HG03095 (cell line): Measurements from ENCODE around the gene TC2N.
"Not testable (repeated sequence)": the region's sequence is repeated elsewhere in the genome, so short reads cannot be mapped to it uniquely, and the experiment has no call there.

Experiments
- ATAC-seq: cut with Tn5 transposase; IDR thresholded peaks from one replicate; pipeline ENCODE4 v1.9.1; 2021; ENCODE audit warnings: moderate library complexity; ENCODE audit not compliant: unreplicated experiment

TC2N gene

DNA sequence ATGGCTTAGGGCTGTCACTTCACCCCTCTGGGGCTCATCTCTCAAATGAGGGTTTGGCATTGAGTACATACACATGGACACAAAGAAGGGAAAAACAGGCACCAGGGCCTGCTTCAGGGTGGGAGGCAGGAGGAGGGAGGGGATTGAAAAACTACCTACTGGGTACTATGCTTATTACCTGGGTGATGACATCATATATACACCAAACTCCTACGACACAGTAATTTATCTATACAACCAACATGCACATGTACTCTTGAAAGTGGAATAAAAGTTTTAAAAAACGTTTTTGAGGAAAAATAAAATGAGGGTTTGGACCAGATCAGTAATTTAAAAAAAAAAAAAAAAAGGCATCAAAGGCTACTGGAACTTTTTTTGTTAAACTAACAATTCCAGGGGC, 3.6 kb upstream of the TC2N start:
- no peak for ATAC-seq

DNA sequence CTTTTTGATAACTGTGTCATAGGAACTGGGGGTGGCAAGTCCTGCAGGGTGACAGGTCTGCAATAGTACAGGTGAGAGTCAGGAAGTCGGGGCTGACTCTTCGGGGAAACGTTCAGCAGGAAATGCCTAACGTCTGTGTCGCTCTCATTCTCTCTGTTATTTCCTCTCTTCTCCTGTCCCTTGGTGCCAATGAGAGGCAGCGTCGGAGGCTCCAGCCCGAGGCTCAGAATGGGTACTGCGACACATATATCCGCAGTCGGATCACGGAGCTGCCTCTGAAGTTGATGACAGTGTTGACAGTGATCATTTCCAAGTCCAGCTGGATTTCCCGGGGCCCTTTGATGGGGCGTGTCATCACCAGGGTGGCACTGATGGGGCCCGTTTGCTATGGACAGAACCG, 2.7 kb upstream of the TC2N start:
- ATAC-seq = no peak

DNA sequence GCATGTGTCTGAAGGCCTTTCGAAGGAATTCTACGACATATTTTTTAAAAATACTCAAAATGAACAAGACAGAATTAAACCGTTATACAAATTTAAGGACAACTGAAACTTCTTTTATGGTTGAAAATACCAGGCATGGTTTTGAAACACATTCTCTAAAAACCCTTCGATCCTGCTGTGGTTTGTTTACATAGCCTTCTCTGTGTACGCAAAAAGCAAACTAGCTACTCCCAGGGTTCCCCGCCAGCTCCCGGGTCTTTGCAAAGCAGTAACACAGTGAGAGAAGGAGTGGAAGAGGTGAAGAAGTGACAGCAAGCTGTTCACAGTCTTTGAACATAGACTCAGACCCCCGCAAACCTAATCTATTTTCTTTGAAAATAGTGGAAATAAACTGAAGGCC, 2.2 kb upstream of the TC2N start:
- ATAC-seq = no peak

DNA sequence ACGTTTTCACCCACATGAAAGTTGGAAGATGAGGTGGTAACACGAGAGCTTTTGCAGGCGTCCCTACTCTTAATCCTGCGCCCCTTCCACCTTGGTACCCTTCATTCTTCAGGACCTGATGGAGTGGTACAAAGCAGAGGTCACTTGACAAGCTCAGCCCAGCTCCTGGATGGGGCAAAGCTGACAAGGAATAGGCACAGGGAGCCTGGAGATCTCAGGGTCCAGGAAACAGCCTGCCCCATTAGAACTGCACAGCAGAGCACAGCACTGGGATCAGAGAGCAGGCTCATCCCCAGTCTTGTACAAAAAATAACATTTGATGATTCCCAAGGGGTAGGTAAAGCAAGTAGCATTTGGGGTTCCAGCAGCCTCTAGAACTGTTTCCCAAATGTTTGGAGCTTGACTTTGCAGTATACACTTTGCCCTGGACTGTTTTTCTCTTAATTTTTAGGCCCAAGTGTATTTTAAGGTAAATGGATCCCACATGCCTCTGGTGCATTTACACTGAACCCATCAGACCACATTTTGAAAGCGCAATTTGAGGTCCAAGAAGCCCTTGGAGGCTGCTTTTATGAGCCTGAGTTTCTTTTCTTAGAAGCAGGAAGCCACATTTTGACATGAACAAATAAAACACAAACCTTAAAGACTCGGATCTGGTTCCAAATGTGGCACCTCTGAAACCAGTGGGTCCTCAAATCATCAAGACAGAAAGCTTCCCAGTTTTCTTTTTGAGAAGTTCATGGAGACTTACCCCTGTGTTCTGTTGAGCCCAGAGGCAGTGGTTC, 633 bp downstream of the TC2N start:
- no peak for ATAC-seq

DNA sequence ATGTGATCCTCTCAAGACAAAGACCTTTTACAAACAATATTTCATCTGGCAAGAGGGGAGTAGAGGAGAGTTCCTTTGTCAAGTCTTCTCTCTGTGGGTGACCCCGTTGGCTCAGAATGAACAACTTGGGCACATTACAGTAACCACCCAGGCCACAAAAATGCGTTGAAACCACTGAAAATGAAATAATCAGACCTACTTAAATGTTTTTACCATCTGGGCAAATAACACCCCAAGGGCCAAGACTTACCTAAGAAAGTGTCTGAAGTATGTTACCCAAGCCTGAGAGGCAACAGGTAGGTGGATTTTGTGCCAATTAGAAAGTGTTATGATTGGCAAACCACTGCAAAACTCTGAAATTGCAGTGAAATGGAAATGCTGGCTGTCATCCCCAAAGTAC, 1.3 kb downstream of the TC2N start:
- no peak for ATAC-seq

DNA sequence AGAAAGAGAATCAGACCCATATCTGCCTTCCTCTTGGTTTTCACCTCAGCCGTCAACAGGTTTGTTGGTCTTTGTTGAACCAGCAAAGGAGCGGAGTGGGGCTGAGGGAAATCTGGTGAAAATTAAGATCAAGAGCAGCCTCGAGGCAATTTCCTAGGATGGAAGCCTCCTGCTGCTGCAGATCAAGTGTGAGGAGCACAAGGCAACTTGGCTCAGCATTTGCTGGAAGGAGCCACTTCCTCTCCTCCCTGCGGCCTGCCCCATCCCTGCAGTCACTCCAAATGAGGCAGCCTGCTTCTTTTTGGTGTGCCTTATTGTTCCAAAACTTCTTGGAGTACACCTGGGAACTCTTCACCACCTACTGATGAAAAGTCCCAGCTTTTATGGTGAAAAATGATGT, 4.9 kb downstream of the TC2N start:
- ATAC-seq = no peak

DNA sequence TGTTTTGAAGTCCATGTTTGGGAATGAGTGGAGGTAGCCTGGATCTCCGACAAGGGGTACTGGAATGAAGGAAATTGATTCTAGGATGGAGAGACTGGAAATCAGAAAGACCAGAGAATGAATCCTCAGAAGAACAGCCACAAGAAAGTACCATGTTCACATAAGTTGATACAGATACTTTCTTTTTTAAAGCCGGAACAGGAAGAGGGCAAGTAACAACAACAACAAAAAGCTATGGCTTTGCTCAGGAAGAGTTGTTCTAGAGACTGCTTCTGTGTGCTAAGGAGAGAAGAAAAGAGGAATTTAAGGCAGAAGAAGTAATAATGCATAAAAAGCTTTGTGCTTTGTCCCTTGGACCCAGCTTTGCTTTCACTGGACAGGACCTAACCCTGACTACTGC, 6.2 kb downstream of the TC2N start:
- ATAC-seq = no peak

DNA sequence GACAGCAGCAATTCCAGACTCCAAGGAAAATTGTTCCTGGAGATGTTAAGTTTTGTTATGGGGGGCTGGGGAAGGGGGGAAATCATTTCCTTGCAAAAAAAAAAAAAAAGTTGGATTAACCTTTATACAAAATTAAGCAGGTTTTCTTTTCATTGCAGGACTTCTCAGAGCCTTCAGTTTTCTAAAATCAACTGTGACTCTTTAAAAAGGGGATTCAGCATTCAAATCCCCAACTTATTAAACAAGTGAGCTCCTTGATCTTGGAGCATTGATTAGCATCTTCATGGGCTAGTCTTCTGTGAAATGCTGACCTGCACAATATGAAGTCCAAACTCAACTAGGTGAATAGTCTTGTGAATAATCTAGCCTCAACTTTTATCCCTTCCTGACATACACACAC, 7.1 kb downstream of the TC2N start:
- ATAC-seq = no peak

DNA sequence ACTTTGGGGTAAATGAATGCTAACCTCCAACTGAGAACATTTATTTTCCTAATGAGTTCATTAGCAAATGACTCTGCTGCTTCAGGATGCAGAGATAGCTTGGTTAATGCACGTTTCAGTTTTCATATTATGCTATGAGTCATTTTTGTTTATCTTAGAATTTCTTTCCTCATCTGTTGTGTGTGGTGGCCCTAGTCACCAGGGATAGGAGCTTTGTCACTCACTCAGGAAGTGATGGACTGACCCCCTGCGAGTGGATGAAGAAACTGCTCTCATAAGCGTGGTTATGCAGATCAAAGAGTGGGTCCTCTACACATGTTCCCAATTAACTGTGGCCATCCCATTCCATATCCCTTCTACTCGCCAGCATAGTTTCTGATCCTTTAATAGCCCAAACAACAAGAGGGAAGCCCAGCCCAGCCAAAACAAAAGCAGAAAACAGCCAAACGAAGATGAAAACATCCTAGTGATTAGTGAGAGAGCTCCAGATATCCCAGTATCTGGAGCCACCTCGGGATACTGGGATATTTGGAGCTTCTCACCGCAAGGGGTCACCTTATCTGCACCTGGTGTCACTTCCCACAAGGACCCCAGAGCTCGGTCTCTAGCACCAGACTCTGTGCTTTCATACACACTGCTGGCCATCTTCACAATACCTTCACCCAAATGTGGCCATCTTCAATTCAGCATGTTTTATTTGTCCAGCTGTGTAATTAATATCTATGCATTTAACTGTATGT, 8.6 kb downstream of the TC2N start:
- ATAC-seq = peak; percentile 78

DNA sequence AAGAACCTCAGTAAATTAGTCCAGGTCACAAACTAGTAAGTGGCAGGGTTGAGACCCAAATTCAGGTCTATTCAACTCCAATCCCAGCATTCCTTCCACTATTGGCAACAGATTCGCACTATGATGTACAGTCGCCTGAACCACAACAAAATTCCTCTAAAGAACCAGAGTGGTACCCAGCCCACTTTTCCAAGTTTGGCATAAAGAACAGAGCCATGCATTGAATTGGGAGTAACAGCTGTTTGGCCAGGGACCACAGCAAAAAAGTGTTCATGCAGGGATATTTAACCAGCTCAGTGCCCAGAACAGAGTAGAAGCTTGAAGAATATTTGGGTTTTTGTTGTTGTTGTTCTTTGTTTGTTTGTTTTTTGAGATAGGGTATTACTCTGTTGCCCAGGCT, 9.7 kb downstream of the TC2N start:
- ATAC-seq = no peak

DNA sequence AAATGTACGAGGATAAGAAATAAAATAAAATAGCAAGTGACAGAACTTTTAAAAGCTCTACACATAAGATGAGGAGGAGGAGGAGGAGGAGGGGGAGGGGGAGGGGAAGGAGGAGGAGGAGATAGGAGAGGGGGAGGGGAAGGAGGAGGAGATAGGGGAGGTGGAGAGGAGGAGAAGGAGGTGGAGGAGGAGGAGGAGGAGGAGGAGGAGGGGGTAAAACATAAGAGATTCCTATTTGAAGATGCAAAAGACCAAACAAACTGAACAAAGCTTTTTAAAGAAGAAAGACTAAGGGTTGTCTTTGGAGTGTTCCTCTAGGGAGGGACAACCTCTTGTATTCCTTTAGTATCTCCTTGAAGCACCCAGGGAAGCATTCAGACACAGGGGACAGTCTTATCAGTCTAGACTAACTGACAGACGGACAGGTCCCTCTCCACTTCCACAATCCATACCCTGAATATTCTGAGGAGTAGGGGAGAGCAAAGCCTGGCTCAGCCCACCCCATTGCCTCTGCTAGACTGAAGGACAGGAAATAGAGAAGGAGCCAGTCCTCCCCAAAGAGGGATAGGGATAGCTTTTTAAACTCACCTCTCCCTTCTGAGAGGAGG, 12.9 kb downstream of the TC2N start:
- ATAC-seq = no peak

DNA sequence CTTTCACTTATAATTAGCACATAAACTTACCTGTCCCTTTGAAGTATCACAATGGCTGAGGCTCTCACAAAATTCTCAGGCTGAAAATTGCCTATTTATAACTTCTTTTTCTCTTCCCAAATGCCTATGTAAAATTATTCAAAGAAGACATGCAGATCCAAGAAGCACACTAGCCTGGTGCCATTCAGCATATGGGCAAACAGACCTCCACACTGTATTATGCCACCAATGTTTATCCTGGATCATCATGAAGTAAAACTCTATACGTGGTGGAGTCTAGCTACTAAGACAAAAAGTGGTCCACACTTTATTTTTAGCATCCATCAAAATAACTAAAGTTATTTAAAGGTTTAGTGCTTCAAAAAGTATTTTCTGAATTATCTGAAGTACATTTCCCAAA, 15.8 kb downstream of the TC2N start:
- ATAC-seq = no peak

DNA sequence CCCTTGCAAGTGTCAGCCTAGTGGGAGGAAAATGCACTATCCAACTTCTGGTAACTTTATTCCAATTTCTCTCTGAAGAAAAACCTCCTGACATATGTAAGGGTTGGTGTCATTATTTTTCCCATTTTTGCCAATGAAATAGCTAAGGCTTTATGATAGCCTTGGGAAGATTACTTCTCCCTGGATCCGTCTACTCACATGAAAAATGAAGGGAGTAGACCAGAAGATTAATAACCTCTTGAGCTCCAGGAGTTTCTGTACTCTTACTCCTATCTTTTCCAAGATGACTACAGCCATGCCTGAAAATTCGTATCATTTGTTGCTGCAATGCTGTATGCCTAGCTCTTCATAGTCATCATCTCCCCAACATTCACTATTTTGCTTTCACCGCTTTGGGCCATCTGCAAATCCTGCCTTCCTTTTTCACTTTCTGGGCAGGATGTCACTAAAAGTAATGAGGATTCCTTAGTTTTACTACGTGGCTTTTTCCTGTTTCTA, 18.8 kb downstream of the TC2N start:
- no peak for ATAC-seq

DNA sequence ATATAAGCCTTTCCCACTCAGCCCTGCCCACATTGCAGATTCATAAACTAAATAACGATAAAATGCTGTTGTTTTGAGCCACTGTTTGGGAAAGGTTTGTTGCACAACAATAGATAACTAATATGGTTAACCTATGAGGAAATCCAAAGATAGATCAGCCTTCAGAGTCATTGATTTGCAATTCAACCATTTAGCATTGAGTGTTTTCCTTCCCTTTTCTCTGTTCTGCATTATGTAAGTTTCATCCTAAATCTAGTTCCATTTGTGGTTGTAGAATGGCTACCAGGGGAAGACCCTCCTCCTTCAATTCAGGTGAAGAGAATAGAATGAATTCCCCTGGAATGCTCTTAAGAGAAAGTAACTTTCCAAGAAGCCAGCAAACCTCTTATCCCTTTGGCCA, 19.6 kb downstream of the TC2N start:
- ATAC-seq = no peak

DNA sequence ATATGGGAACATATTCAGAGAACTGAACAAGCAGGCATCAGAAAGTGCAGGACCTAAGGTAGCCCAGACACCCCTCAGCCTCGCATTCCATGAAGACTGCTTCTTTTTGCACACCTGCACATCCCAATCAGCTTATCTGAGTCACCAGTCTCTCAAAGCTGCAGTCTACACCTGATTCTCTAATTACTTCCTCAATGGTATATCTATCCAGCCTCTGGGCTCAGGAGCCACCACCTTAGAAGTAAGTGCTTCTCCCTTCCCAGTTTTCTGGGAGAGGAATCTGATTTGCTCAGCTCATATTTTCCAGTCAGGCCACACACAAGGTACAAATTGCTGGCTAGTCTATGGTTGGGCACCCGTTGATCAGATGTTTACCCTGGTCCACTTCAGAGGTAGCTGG, 21.7 kb downstream of the TC2N start:
- ATAC-seq = no peak

DNA sequence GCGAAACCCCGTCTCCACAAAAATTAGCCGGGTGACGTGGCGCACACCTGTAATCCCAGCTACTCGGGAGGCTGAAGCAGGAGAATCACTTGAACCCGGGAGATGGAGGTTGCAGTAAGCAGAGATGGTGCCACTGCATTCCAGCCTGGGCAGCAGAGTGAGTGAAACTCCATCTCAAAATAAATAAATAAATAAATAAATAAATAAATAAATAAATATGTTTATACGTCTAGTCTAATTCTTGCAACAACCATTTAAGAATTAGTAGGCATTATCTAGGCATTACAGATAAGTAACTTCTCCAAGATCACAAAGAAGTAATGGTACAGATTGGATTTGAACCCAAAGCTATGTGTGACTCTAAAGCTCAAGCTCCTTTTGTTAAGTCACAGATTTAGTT, 22.3 kb downstream of the TC2N start:
- not testable (repeated sequence) for ATAC-seq

DNA sequence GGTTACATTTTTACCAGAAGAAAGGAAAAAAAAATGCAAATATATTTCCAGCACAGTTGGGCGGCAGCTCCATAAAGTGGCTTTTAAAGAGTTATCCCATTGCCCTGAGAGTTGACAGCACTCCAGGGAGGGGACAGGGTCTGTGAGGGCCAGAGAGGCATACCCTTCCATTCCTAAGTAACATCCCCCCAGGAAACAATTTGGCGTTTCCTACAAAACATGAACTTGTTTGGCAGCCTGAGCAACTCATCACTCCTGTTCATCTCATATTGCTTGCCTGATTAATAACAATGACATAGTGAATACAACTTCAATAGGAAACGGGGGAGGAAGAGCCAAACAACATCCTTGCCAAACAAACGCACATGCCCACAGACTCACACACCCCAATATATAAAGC, 23.3 kb downstream of the TC2N start:
- ATAC-seq = no peak

DNA sequence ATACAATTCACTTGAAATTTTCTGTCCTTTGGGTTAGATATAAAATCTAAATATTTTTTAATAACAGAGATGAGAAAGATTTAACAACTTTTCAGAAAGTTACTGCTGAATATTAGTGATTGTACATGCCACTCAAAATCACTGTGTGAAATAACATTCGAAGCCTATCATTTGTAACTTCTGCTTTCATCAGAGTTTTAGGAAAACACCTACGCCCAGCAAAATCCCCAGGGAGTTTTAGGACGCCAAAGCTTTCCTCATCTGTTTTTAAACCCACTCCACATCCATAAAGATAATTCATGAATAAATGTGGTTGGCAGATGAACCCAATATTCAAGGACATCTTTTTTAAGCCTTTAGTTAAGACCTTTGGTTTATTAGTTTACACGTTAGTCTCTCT, 23.9 kb downstream of the TC2N start:
- ATAC-seq = no peak

DNA sequence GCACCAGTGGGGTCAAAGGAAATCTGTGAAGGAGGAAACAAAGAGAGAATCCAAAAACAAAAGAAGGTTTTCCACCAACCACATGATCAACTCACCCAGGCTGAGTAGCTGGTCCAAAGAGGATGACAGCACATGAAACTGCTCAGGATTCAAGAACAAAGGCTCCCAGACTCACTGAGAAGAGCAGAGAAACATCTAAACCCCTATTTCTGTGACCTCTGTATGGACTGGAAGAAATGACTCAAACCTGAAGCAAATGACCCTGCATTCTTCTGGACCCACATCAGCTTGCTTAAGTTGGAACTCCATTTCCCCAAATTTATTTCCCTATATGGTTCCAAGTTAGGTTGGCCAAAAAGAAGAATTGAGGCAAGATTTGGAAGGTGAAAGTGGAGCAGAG, 26.3 kb downstream of the TC2N start:
- no peak for ATAC-seq

DNA sequence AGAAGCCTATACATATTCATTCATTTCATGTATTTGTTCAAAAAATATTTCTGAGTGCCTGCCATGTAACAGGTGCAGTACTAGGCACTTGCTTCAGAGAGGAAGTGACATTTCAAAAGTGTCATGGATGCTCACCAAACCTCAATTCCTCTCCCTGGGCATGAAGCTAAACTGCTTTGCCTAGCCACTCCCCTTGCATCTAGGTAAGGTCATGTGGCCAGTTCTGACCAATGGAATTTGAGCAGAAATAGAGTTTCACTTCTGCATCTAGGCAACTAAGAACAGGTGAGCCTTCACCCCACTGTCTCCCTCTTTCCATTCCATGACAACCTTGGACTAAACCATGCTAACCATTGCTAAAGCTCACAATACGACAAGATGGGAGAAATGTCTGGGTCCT, 27.6 kb downstream of the TC2N start:
- ATAC-seq = no peak

DNA sequence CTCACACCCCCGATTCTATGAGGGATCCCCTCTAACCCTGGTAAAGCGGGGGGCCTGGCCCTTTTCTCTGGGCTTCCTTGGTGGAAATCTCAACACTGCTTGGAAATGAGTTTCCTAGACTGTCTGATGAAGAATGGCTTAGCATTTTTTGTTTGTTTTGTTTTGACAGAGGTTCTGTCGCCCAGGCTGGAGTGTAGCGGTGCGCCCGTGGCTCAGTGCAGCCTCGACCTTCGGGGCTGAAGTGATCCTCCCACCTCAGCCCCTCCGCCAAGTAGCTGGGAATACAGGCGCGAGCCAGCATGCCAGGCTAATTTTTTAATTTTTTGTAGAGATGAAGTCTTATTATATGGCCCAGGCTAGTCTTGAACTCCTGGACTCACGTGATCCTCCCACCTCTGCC, 30.3 kb downstream of the TC2N start:
- no peak for ATAC-seq
